Measurements from ENCODE around the gene SLC14A1.

Gene SLC14A1

DNA sequence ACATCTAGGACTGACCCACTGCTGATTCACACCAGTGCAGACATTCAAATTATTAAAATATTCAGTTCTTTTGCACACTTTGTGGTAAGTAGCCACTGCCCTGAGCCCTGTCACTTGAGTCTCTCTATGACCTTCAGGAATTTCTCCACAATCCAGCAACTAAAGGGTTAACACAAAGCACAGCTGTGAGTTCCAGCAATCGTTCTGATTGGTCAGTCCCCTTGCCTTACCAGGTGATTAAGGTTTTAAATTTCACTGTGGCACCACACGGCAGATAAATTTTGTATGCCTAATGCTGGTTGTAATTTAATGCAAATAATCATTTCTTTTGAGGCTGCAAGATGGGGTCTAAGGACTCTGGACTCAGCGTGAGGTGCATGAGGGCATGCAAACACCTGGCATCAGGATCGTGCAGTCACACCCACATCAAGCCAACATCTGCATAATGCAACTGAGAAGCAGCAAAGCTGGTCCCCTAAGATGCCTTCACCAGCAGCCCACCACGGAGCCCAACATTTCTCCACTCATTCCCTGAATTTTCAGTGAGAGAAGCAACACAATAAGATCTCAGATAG, 36.6 kb downstream of the SLC14A1 start:
- DNase-seq: no peak

DNA sequence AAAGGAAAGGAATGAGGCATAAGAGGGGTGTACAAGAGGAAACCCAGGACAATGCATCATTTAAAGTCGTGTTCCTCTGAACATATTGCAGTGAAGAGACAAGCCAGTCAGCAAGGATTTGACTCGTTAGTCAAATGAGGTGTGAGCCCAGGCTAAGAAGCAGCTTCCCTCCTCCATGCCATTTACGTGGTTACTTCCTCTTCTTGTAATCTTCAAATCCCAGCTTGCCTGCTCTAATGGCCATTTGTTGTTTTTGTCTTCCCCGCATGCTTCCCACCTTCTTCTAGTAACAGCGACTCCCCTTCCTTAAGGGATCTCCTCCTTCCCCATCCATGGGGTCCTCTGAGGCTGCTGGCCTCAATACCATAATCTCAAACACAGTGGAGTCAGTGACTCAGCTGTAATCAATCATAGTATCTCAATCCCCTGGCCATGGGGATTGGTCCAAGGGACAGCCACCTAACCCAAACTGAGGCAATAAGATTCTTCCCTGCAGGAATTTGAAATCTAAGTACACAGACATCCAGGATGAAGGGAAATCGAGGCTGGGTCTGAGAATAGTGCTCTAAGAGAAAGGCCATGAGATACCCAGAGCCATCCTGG, 37.6 kb downstream of the SLC14A1 start:
- peak; percentile 44 for DNase-seq

DNA sequence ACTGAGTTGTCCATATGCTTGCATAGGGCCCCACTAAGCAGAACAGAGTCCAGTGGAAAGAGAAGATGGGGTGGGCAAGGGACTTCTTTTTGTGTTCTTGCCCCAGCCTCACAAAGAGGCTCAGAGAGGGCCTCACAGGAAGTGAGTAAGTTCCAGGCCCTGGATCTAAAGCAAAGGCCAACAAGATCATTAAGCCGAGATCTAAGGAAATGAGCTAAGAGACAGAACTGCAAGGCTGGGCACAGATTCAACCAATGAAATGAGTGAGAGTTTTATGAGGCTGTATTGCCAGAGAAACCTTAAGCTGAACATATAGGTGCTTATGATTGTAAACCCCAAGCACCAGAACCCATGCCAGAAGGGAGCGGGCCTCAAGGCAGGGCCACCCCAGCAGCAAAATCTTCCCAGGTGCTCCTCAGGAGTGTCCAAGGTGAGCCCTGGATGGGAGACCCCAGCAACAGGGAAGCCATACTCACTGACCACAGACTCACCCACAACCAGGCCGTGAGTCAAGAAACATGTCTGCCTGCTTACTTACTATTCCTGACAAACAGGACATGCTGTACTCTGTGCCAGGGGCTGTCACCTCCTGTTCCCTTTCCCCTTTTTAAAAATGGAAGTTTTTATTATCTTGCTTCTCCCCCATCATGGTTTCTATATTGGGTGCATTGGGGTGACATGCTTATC, 40.2 kb downstream of the SLC14A1 start:
- DNase-seq: no peak

DNA sequence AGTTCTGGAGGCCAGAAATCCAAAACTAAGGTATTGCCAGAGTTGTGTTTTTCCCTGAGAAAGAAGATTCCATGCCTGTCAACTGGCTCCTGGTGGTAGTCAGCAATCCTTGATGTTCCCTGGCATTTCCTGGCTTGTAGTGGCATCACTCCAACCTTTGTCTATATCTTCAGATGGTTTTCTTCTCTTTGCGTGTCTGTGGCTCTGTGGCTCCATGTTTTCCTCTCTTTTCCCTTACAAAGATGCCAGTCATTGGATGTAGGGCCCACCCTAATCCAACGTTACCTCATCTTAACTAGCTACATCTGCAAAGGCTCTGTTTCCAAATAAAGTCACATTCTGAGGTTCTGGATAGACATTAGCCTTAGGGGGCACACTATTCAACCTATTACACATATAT, 41.8 kb downstream of the SLC14A1 start:
- no peak for DNase-seq

DNA sequence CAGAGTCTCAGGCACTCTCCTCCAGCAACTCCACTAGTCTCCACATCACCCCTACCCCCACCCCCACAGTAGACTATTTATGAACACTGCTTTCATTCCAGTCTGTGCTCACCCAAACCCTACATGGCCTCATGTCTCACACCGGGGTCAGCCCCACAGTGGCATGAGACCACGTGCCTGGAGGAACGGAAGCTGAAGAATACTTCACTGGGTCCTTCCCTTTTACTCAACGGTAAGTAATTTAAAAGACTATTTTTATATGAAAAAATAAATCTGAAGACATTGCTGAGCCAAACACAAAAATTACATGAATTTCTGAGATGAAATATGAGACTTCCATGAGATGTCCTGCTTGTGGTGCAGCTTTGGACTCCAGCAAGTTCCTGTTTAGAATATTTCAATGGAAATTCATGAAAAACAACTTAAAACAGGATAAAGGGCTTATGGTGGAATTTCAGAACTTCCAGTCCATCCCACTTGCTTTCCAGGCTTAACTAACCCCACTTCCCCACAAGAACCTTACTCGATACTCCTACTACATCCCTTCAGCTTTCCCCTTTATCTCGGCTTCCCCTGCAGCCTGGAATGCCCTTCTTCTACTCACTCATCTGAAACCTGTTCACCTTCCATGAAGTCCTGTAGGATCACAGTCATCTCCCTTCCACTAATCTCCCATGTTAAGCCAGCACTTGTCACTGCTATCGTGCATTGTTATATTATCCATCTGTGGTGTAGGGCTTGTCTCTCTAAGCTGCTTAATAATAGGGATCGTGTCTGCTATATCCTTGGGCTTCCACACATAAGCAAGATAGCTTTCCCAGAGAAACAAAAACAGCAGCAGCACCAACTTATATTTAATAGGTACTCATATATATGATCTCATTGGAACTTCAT, 47.9 kb downstream of the SLC14A1 start:
- no peak for DNase-seq

DNA sequence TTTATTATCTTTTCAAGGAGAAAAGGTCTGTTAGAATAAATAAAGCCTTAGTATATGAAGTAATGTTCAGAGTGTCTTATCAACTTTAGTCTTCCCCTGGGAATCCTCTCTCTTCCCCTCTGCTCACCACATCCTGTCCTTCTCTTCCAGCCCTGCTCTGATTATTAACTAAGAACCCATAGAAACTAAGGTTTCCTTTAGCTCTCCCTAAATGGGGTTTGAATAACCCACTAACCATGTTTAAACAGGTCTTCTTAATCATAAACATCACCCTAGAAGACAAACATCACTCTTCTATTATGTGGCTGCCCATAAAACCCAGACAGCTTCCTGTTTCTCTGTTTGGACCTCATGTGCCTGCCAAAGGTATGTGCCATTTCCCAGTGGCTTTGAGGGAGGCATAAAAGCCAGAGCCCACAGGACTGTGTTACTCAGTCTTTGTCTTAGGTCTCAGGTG, 50.1 kb downstream of the SLC14A1 start:
- DNase-seq: no peak

DNA sequence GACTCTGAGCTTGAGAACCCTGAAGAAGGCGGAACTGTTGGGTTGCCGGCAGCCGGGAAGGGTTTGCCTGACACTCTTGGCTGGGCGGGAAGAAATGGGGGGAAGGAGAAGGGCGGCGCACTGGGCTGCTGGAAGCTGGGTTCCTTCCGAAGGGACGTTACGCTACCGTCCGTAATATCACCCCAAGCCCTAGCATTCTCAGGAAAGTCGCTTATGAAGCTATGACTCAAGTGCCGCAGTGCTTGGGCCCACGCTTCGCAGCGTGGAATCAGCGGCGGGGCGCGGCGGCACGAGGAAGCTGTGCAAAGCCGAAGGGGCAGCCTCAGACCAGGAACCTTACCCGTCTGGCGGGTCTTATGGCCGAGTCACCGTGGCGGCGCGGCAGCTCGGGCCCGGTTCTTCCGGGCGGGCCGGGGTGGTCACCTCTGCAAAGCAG, 51.3 kb downstream of the SLC14A1 start:
- peak; percentile 79 for DNase-seq

DNA sequence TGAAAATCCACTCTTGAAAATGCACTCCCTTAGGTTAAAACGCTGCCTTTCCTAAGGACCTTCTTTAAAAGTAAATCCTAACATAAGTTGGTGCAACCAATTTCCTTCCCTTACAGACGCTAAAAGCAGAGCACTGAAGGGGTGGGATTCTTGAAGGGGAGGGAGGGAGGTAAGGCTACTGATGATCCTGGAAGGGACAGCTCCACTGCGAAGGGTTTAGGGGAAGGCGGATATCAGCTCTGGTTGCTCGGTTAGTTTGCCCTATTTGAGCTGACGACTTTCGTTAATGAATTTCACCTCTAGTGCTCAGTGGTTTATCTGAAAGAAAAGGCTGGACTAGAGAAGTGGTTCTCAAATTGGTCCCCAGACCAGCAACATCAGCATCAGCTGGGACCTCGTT, 51.8 kb downstream of the SLC14A1 start:
- DNase-seq: no peak

DNA sequence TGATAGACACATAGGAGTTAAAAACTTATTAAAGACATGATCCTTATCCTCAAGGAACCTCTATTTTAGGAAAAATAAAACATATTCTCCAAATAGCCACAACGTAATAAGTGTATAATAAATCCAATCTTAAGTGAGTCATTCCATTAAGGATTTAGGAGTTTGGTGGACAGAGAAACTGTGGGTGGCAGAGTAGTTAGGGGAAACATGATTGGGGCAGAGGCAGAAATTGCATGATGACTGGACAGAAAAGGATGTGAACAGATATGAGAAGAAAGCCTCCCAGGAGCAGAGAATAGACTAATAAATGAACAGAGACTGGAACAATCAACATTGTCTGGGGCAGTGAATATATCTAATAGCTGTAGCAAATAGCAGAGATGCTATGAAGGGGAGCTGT, 53.4 kb downstream of the SLC14A1 start:
- DNase-seq: no peak

DNA sequence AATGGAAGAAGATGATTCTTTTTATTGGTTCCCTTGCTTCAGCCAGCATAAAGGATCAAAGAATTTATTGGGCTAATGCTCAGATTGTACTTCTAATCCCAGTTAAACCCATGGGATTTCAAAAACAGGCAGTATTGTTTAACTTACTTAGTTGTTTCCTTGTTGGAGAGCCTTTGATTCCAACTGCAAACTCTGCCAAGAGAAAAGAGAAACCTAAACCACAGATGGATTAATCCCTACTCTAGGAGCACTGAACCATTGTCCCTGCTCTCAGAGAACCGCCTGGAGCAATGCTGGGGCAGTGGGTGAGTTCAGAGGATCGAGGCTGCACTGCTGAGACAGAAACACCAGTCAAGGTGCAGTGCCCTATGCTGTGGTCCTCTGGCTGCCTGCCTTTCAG, 56.6 kb downstream of the SLC14A1 start:
- no peak for DNase-seq

DNA sequence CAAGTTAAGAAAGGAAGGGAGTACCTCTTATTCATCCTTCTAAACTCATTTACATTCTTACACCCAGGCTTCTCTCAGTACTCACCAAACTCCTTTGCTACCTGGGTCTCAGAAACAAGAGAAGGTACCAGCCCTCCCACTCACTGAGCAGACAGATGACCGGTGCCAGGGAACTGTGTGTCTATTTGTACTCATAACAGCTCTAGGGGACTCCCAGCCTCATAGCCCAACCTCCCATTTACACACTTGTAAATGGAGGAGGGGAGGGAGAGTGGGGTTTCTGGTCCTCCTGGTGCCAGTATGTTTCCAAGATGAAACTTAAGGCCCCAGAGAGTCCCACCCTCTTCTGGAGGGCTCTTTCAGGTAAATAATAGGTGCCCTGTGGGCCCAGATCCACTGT, 58.7 kb downstream of the SLC14A1 start:
- DNase-seq: no peak

DNA sequence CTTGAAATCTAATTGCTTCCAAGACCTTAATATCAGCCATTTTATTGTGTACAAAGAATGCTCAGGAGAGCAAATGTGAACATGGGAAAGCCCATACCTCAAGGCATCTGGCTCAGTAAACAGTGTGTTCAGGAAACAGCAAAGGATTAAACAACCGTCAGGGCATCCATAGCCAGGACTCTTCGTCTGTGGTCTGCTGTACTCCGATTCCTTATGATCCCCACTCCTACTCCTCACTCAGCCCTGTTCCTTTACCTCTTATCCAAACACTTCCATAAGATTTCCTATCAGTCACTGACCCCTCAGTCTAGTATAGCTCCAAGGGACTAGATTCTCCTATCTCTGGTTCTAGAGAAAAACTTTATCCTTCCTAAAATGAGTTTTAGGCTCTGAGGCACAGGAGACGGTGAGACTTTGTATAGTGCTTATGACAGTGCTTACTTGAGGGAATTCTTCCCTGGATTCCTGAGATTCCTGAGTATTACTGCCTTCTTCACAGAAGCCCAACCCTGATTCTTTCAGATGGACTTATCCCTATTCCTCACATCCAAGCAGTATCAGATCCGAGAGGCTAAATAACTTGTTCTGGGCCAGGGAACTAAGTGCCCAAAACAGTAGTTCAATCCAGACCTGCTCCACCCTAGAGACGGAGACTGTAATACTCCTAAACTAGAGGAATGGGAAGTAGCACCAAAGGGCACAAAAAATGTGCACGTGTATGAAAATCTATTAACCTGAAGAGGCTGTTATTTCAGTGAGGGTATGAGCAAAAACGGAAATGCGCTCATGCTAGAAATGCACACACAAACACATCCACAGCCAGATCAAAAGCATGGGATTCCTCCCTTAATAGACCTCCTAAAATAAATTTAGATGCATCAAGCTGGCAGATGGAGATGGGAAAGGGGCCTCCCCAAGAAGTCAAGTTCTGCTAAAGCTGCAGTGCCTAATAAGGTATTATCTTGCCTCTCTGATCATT, 59.4 kb downstream of the SLC14A1 start:
- no peak for DNase-seq

DNA sequence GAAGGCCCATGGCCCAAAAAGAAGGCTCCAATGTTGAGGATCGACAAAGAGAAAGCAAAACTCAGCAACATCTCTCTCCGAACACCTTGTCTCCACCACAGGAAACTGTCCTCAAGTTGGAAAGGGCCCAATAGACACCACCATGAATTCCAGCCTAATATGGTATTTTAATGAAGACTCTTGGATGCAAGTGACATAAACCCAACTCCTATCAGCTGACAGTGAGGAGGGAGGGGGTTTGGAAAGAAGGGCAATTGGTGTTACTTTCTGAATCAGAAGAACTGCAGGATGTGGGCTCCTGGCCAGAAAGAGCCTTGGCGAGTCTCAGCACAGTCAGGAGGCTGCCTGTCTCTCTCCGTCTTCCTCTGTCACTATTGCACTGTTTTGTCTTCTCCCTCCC, 61.2 kb downstream of the SLC14A1 start:
- no peak for DNase-seq

DNA sequence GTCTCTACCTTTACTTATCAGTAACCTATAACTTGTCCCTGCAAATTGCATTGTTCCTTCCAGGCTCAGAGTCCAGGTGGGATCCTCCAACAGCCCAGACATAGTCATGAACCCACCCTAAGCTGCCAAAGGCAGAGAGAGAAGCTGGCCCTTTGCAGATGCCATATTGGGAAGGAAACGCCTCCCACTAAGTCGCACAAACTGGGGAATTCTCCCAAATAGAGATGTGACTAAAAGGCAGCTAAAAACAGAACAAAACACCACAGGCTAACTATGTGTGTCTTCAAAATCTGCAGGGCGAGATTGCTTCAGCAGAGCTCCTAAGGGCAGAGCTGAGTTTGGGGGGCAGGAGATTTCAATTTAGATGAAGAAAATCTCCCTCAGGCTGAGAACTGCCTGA, 63.0 kb downstream of the SLC14A1 start:
- DNase-seq: no peak

DNA sequence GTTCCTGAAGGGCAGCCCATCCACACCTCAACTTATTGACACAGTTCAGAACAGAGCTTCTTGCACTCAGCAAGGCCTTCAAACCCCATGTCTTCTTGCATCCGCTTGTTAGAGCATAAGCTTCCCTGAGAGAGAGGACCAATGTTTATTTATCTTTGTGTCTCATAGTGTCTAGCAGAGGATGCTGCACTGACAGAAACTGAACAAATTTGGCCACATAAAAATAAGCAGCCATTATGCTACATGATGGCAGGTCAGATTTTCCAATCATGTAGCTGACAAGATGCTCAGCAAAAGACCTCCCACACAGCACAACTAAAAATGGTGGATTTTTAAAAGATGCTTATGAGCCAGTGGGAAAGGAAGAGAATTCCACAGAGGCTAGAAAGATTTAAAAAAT, 63.4 kb downstream of the SLC14A1 start:
- DNase-seq: no peak

DNA sequence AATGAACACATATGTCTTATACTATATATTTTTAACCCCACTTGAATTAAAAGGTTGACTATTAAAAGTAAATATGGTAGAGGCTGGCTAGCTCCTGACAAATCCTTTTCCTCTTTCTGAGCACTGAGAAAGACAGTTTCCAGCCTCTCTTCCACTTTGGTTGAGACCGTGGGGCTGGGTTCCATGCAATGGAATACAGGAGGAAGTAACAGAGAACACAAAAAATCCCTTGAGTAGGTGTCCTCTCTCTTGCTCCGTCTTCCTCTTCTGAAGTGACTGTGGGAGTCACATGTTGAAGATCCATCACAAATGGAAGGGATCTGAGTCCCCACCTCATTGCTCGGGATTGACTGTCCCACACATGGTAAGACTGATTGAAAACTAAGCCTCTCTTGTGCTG, 64.9 kb downstream of the SLC14A1 start:
- no peak for DNase-seq

DNA sequence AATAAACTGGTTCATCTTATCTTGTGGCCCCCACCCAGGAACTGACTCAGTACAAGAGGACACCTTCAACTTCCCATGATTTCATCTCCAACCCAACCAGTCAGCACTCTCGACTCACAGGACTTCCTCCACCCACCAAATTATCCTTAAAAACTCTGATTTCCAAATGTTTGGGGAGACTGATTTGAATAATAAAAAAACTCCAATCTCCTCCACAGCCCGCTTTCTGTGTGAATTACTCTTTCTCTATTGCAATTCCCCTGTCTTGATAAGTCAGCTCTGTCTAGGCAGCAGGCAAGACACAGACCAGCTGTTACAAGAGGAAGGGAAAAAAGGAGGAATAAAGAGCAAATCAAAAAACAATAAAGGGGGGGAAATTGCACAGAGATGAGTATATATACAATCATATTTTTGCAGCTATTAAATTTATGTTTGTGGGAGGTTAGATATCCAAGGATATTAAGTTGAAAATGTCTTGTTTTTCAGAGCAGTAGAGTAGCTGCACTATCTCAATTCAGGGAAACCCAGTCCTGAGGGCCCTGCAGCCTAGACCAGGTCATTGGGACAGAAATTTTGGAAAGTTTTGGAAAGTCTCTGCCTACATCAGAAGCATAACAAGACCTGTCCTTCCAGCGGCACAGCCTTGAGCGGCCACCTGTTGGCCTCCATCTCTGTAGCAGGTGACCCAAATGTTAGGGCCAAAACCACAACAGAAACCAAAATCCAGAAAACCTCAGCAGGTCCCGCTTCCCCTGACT, 68.7 kb downstream of the SLC14A1 start:
- peak; percentile 25 for DNase-seq

DNA sequence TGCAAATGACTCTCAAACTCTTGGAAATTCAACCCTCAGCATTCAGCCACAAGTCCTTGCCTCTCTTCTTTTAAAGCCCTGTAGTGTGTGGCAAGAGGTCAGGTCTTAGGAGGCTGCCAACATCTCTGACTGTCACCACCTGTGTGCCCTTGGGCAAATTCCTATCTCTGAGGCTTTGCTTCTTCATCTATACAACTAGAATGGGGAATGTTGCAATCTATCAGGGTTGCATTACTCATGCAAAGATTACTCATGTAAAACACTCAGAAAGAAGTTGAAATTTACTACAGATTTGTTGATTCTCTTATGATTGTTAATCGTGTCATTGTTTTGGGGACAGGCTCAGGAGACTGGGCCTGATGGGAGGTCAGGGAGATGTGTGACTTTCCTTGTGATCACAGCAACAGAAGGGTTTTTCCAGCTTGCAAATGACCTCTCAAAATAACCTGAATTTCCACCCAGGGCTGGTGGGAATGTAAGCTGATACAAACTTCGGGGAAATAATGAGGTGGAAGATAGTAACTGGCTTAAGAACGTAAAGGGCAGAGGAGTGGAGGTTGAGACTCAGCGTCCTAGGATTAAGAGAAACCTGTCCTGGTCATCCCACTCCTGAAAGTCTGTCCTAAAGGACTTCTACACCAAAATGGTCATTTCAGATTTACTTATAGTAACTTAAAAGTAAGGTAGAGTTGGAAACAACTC, 69.4 kb downstream of the SLC14A1 start:
- no peak for DNase-seq

DNA sequence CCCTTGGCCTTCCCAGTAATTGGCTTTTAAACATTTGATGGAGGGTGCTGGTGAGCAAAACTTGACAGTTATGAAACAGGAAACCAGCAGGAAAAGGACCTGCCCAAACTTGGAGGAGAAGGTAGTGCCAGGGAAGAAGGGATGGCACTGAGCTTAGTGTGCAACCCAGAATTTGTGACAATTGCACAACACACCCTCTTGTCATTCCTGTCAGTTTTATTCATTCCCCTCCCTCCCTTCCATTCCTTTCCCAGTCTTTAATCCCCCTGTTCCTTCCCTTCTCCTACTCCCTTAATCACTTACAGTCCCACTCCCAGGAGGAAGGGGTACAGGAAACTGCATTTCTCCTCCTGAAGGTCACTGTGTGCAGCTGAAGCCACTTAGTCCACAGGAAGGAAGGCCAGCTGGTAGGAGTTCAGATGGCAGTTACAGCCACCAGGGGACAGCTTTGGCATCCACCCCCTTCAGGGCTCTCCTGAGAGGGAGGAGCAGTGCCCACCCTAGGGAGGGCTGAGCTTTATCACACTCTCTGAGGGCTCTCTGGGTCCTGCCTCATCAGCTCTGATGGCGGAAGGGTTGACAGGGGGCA, 77.5 kb downstream of the SLC14A1 start:
- DNase-seq: no peak
